ENCODE results near the gene PIRT.

GRCh38 chr17:10799407-10799806 is 38.5 kb downstream of the PIRT start:
- TF ChIP-seq CTCF (IDR thresholded peaks at IDR 0.05; ENCODE audit: low read length) (no peak), EZH2 (IDR thresholded peaks at IDR 0.05; ENCODE audit: borderline replicate concordance, low read length) (no peak)
